GM13977 (cell line): ENCODE results near the gene F2RL3.

Source experiments
- DNase-seq: peaks from one replicate; pipeline ENCODE4 v3.0.0; 2012; ENCODE audit warnings: low spot score
- CTCF ChIP-seq: IDR thresholded peaks from 2 replicates; pipeline ENCODE4 v1.5.1; 2012; ENCODE audit warnings: mild to moderate bottlenecking, control low read depth; ENCODE audit not compliant: insufficient read depth; ENCODE audit errors: extremely low read depth, missing control alignments
- in situ Hi-C: fragments of 300-500 bp; cut with MboI; formaldehyde crosslinking; loops from one replicate; pipeline ENCODE4 v1.12.0; 2022; ENCODE audit warnings: low sequenced_read_pairs, low pct_unique_long_range_greater_than_20kb, mixed read lengths, inconsistent platforms; ENCODE audit not compliant: unreplicated experiment

F2RL3 gene

GRCh38 chr19:16887353-16888265, 1.2 kb upstream of the F2RL3 start:
- no peak for TF ChIP-seq CTCF
- DNase-seq = no peak
- in situ Hi-C loops = no loop called here

- in situ Hi-C loops = no loop called here
- DNase-seq = no peak
- no peak for TF ChIP-seq CTCF
Measured at GRCh38 chr19:16889366-16889882, 625 bp downstream of the F2RL3 start.

- TF ChIP-seq CTCF = no peak
- DNase-seq = no peak
- in situ Hi-C loops = no loop called here
Measured at GRCh38 chr19:16889883-16890460, 1.2 kb downstream of the F2RL3 start.

- TF ChIP-seq CTCF = no peak
- in situ Hi-C loops = no loop called here
- no peak for DNase-seq
Measured at GRCh38 chr19:16890461-16891184, 1.8 kb downstream of the F2RL3 start.

GRCh38 chr19:16891696-16892382, 3.0 kb downstream of the F2RL3 start:
- in situ Hi-C loops = no loop called here
- no peak for DNase-seq
- TF ChIP-seq CTCF = no peak

- DNase-seq = no peak
- in situ Hi-C loops = no loop called here
- no peak for TF ChIP-seq CTCF
Measured at GRCh38 chr19:16892436-16892835, 3.6 kb downstream of the F2RL3 start.
